ENCODE measurements around the gene NCR1. TPM values are rescaled to one million over a fixed set of nuclear protein-coding genes. Genes with fewer than 3 reads are reported as not detected.
"Not testable (repeated sequence)": the region's sequence is repeated elsewhere in the genome, so short reads cannot be mapped to it uniquely, and the experiment has no call there.

The NCR1 gene, protein sequence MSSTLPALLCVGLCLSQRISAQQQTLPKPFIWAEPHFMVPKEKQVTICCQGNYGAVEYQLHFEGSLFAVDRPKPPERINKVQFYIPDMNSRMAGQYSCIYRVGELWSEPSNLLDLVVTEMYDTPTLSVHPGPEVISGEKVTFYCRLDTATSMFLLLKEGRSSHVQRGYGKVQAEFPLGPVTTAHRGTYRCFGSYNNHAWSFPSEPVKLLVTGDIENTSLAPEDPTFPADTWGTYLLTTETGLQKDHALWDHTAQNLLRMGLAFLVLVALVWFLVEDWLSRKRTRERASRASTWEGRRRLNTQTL
- not detected in 2 replicates for total RNA-seq (2022)
- Bru-seq, nascent RNA, result not detected
- not detected for BruChase-seq, experiment 1, labeled RNA remaining after a 6-hour chase
- BruChase-seq, experiment 2, labeled RNA remaining after a 2-hour chase, result not detected
- long read RNA-seq, result 0 reads

GRCh38 chr19:54905803-54906511, at the start of gene NCR1:
Gene NCR1, plus strand, starts transcription at chr19:54906148. Its CDS starts 40 bp downstream, at chr19:54906188.
- CTCF ChIA-PET, result interaction anchor here (1.0 to 1.4 kb wide), 2 partner anchors 231 to 233 kb away, joined by 4 to 5 read pairs; no protein-coding TSS in a partner anchor
- H3K4me3 Mint-ChIP-seq (ENCODE audit: unreplicated experiment), result no peak within 1 kb of the TSS

DNA sequence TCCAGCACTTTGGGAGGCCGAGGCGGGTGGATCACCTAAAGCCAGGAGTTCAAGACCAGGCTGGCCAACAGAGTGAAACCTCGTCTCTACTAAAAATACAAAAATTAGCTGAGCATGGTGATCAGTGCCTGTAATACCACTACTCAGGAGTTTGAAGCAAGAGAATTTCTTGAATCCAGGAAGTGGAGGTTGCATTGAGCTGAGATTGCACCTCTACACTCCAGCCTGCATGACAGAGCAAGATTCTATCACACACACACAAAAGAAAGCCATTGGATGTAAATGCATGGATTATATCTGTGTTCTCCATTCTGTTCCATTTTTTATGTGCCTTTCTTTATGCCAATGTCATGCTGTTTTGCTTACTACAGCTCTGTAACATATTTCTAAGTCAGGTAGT, 47.5 kb upstream of the NCR1 start:
- H3K4me1 Mint-ChIP-seq (ENCODE audit: insufficient read depth, unreplicated experiment); H3K4me3 Mint-ChIP-seq (ENCODE audit: unreplicated experiment); BruUV-seq (replicated peaks); intact Hi-C loops (cut with micrococcal nuclease); CTCF ChIA-PET; H3K27ac Mint-ChIP-seq (ENCODE audit: low read depth, unreplicated experiment); H3K27me3 Mint-ChIP-seq (ENCODE audit: insufficient read depth, unreplicated experiment); DNase-seq (ENCODE audit: unreplicated experiment); H3K36me3 Mint-ChIP-seq (ENCODE audit: insufficient read depth, unreplicated experiment): not testable (repeated sequence)
- POLR2A ChIA-PET, result interaction anchor here (0.7 to 1.1 kb wide), 2 partner anchors 23 to 33 kb away, joined by 3 to 5 read pairs; no protein-coding TSS in a partner anchor
- peaks cover 41% of the 10 kb centered on the region for H3K9me3 Mint-ChIP-seq (ENCODE audit: unreplicated experiment)

More at GRCh38 chr19:54905803-54906511, at the start of gene NCR1:
- intact Hi-C loops (cut with micrococcal nuclease), result no loop called here
- POLR2A ChIA-PET, result no interaction called here
- TF ChIP-seq, protein P1, sequence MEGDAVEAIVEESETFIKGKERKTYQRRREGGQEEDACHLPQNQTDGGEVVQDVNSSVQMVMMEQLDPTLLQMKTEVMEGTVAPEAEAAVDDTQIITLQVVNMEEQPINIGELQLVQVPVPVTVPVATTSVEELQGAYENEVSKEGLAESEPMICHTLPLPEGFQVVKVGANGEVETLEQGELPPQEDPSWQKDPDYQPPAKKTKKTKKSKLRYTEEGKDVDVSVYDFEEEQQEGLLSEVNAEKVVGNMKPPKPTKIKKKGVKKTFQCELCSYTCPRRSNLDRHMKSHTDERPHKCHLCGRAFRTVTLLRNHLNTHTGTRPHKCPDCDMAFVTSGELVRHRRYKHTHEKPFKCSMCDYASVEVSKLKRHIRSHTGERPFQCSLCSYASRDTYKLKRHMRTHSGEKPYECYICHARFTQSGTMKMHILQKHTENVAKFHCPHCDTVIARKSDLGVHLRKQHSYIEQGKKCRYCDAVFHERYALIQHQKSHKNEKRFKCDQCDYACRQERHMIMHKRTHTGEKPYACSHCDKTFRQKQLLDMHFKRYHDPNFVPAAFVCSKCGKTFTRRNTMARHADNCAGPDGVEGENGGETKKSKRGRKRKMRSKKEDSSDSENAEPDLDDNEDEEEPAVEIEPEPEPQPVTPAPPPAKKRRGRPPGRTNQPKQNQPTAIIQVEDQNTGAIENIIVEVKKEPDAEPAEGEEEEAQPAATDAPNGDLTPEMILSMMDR (IDR thresholded peaks at IDR 0.05; ENCODE audit: unreplicated experiment), result no peak
- Mint-ChIP-seq H3K27me3 (ENCODE audit: insufficient read depth, unreplicated experiment) (no peaks in the 10 kb centered on the region), H3K9me3 (ENCODE audit: unreplicated experiment) (peaks cover 14% of the 10 kb centered on the region), H3K27ac (ENCODE audit: low read depth, unreplicated experiment) (no peak within 1 kb of the TSS), H3K4me1 (ENCODE audit: insufficient read depth, unreplicated experiment) (no peaks in the 10 kb centered on the region), H3K36me3 (ENCODE audit: insufficient read depth, unreplicated experiment) (no peaks in the 10 kb centered on the region)
- BruUV-seq (replicated peaks), result no TSS peak
- DNase-seq (ENCODE audit: unreplicated experiment), result no peak

DNA sequence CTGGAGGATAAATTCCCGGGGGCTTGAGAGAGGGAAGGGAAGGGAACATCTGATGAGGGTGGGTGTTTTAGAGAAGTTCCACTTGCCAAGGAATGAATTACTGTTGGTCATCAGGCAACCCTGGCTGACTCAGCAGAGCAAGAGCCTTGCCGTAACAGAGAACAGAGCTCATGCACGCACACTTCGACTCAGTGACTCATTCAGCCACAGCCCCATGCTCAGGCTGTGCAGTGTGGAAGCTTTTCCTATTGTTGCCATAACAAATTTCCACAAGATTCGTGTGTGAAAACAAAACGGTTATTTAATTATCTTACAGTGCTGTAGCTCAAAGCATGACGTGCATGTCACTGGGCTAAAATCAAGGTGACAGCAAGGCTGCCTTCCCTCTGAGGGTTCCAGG, 46.5 kb upstream of the NCR1 start:
- CTCF ChIA-PET; H3K27me3 Mint-ChIP-seq (ENCODE audit: insufficient read depth, unreplicated experiment); H3K27ac Mint-ChIP-seq (ENCODE audit: low read depth, unreplicated experiment); H3K36me3 Mint-ChIP-seq (ENCODE audit: insufficient read depth, unreplicated experiment); intact Hi-C loops (cut with micrococcal nuclease); H3K4me3 Mint-ChIP-seq (ENCODE audit: unreplicated experiment); H3K4me1 Mint-ChIP-seq (ENCODE audit: insufficient read depth, unreplicated experiment); BruUV-seq (replicated peaks): not testable (repeated sequence)
- peaks cover 32% of the 10 kb centered on the region for H3K9me3 Mint-ChIP-seq (ENCODE audit: unreplicated experiment)
- peak; percentile 33 for DNase-seq (ENCODE audit: unreplicated experiment)
- POLR2A ChIA-PET, result interaction anchor here (0.7 to 1.4 kb wide), 4 partner anchors 12 to 34 kb away, joined by 3 to 5 read pairs (median 4); partner anchors contain the start of gene FCAR

- H3K27me3 Mint-ChIP-seq (ENCODE audit: insufficient read depth, unreplicated experiment); BruUV-seq (replicated peaks); H3K4me1 Mint-ChIP-seq (ENCODE audit: insufficient read depth, unreplicated experiment); DNase-seq (ENCODE audit: unreplicated experiment); H3K36me3 Mint-ChIP-seq (ENCODE audit: insufficient read depth, unreplicated experiment); intact Hi-C loops (cut with micrococcal nuclease); POLR2A ChIA-PET; CTCF ChIA-PET; H3K27ac Mint-ChIP-seq (ENCODE audit: low read depth, unreplicated experiment); H3K4me3 Mint-ChIP-seq (ENCODE audit: unreplicated experiment): not testable (repeated sequence)
- H3K9me3 Mint-ChIP-seq (ENCODE audit: unreplicated experiment), result peaks cover 37% of the 10 kb centered on the region
Observed at GRCh38 chr19:54863459-54863858, 42.5 kb upstream of the NCR1 start.

- no peaks in the 10 kb centered on the region for H3K27me3 Mint-ChIP-seq (ENCODE audit: insufficient read depth, unreplicated experiment)
- no peak overlapping the region for H3K27ac Mint-ChIP-seq (ENCODE audit: low read depth, unreplicated experiment)
- no peaks in the 10 kb centered on the region for H3K36me3 Mint-ChIP-seq (ENCODE audit: insufficient read depth, unreplicated experiment)
- intact Hi-C loops (cut with micrococcal nuclease), result no loop called here
- peaks cover 36% of the 10 kb centered on the region for H3K9me3 Mint-ChIP-seq (ENCODE audit: unreplicated experiment)
- no peak overlapping the region for H3K4me3 Mint-ChIP-seq (ENCODE audit: unreplicated experiment)
- DNase-seq (ENCODE audit: unreplicated experiment), result no peak
- TF ChIP-seq, protein P1 (IDR thresholded peaks at IDR 0.05; ENCODE audit: unreplicated experiment), result no peak
- POLR2A ChIA-PET, result interaction anchor here (1.1 to 1.2 kb wide), 2 partner anchors 8 to 18 kb away, joined by 3 read pairs; no protein-coding TSS in a partner anchor
- CTCF ChIA-PET, result no interaction called here
- BruUV-seq (replicated peaks), result no TSS peak
- H3K4me1 Mint-ChIP-seq (ENCODE audit: insufficient read depth, unreplicated experiment), result no peaks in the 10 kb centered on the region
Observed at GRCh38 chr19:54871696-54872095, 34.3 kb upstream of the NCR1 start.

Measured in MCF 10A (cell line).